ENCODE results near the gene RNF208.
"Not testable (repeated sequence)": the region's sequence is repeated elsewhere in the genome, so short reads cannot be mapped to it uniquely, and the experiment has no call there.

RNF208 gene, protein sequence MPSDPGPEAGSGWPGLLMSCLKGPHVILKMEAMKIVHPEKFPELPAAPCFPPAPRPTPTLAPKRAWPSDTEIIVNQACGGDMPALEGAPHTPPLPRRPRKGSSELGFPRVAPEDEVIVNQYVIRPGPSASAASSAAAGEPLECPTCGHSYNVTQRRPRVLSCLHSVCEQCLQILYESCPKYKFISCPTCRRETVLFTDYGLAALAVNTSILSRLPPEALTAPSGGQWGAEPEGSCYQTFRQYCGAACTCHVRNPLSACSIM

GRCh38 chr9:137222190-137223077 lies at the start of gene RNF208:
Gene RNF208 (minus strand): TSS chr9:137222240. CDS start chr9:137221212, 1,028 bp downstream.
- DNase-seq, result no peak

DNA sequence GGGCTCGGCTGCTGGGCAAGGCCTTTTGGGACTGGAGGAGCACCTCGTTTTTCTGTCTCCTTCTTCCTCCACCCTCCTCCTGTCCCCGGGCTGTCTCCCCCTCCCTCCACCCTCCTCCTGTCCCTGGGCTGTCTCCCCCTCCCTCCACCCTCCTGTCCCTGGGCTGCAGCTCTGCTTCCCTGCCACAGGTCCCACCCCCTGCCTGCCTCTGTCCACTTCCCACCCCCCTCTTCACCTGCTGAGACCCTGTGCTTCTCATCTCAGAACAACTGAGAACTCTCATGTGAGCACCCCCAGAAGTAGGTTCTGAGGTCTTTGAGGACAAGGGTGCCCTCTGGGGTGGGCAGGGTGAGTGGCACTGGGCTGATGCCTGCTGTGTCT lies 49.6 kb upstream of the RNF208 start:
- DNase-seq, result no peak

- DNase-seq, result no peak
These were observed 49.1 kb upstream of the RNF208 start for GRCh38 chr9:137270929-137271695.

DNA sequence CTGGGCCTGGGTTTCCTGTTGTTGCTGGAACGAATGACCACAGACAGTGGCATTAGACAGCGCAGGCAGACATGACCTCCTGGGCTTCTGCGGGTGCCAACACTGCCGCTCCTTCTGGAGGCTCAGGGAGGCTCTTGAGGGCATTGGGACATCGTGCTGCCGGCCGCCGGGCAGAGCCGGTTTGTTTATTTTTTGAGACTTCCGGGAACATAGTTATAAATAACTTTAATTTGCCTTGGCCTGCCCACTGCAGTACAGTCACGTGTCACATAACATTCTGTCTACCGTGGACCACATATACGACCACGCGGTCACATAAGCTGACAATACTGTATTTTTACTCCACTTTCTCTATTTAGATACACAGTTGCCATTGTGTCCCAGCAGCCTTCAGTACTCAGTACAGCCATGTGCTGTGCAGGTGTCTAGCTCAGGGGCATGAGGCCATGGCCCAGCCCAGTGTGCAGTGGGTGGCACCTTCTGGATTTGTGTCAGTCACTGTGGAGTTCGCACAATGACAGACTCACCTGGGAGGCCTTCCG lies 47.3 kb upstream of the RNF208 start:
- DNase-seq, result no peak

- no peak for DNase-seq
These were observed 46.6 kb upstream of the RNF208 start for GRCh38 chr9:137268538-137269201.

- no peak for DNase-seq
These were observed 45.9 kb upstream of the RNF208 start for GRCh38 chr9:137267933-137268355.

- DNase-seq, result no peak
These were observed 44.8 kb upstream of the RNF208 start for GRCh38 chr9:137266585-137267453.

DNA sequence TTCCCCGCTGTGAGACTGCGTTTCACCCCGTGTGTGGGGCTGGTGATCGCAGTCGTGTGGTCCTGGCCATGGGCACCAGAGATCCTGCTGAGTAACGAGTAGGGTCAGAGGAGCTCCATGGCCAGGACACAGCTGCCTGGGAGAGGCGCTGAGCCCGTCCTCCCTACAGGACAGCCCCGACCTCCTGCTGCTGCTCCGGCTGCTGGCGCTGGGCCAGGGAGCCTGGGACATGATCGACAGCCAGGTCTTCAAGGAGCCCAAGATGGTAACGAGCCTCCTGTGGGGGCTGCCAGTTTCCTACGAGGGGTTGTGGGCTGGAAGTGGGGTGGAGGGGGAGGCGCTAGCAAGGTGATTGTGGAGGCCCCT lies 44.1 kb upstream of the RNF208 start:
- no peak for DNase-seq

DNA sequence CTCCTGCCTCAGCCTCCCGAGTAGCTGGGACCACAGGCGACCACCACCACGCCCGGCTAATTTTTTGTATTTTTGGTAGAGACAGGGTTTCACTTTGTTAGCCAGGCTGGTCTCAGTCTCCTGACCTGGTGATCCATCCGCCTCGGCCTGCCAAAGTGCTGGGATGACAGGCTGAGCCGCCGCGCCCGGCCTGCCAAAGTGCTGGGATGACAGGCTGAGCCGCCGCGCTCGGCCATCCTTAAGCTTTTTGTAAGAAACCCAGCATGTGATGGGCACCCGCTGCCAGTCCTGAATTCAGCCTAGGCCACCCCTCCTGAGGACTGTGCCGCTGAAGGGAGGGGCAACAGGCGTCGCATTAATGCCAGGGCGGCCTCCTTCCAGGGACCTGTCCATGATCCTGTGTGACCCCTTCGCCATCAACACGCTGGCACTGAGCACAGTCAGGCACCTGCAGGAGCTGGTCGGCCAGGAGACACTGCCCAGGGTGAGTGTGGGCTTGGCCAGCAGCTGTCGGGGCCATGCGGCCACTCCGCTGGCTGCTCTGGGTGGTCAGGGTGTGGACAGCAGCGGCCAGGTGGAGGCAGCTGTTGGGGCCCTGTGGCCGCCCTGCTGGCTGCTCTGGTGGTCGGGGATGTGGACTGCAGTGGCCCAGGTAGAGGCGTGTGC lies 43.6 kb upstream of the RNF208 start:
- no peak for DNase-seq

- no peak for DNase-seq
These were observed 42.0 kb upstream of the RNF208 start for GRCh38 chr9:137264067-137264466.

- DNase-seq, result no peak
These were observed 41.5 kb upstream of the RNF208 start for GRCh38 chr9:137263506-137263905.

GRCh38 chr9:137262909-137263285 lies 40.9 kb upstream of the RNF208 start:
- no peak for DNase-seq

- not testable (repeated sequence) for DNase-seq
These were observed 40.3 kb upstream of the RNF208 start for GRCh38 chr9:137262173-137262908.

DNA sequence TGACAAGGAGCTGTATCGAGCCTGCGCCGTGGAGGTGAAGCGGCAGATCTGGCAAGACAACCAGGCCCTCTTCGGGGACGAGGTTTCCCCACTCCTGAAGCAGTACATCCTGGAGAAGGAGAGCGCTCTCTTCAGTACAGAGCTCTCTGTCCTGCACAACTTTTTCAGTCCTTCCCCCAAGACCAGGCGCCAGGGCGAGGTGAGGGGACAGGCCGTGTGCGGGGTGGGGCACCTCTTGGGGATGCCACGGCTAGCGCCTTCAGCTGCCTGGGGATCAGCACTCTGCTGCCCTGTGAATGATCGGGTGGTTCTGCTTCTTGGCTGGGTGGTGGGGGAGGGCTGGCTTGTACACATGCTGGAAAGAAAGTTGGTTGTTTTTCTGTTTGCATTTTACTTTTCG lies 34.8 kb upstream of the RNF208 start:
- DNase-seq, result no peak

GRCh38 chr9:137256362-137256761 lies 34.3 kb upstream of the RNF208 start:
- DNase-seq, result no peak

GRCh38 chr9:137255448-137256114 lies 33.5 kb upstream of the RNF208 start:
- no peak for DNase-seq

DNA sequence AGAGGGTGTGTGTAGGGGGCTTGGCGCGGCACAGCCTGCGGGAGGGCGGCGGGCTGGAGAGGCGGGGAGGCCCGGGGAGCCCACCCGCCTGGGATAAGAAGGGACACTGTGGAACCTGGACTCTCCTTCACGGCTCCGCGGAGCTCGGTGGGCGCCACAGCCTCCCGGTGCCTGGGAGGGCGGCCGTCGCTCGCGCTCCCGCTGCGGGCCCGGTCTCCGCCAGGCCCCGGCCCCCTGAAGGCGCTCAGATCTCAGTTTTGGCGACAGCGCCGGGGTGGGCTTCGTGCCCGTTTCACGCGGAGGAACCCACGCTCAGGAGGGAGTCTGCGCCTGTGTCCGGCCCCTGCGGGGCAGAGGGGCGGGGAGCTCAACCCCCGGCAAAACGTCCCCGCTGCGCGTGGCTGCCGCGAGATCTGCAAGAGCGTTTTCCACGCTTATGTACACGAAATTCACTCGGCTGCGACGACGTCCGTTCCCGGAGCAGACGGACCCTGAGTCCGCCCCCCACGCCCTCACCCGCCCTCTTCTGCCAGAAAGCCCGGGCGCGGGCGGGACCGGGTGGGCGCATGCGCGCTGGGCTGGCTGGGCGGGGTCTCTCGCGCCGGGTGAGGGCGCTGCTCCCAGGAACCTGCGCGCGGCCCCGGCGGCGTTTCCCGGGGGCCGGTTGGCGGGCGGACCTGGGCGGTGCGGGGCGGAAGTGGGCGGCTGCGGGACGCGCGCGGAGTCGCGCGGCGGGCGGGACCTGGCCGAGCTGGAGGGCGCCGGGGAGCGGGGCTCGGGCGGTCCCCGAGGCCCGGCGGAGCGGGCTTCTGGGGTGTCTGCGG lies 32.8 kb upstream of the RNF208 start, which contains the start of gene NELFB:
TSS of gene NELFB (plus strand) at position 704 of the 824 bp plus-strand sequence.
- no peak for DNase-seq

- no peak for DNase-seq
These were observed 31.9 kb upstream of the RNF208 start for GRCh38 chr9:137253717-137254623.
